EH (cell line): ENCODE data around the gene PROK2.

Experiments used
- DNase-seq: peaks from one replicate; pipeline ENCODE4 v3.0.0-alpha.2; 2015; ENCODE audit warnings: low read depth

The PROK2 gene

GRCh38 chr3:71786551-71786950, 1.6 kb upstream of the PROK2 start:
- peak; percentile 5 for DNase-seq

GRCh38 chr3:71786217-71786549, 1.2 kb upstream of the PROK2 start:
- no peak for DNase-seq

- DNase-seq: no peak
Observed at GRCh38 chr3:71785532-71786216, 726 bp upstream of the PROK2 start.

GRCh38 chr3:71784201-71784913, 591 bp downstream of the PROK2 start:
- no peak for DNase-seq

- no peak for DNase-seq
Observed at GRCh38 chr3:71783152-71783551, 1.8 kb downstream of the PROK2 start.

GRCh38 chr3:71780430-71780829, 4.5 kb downstream of the PROK2 start:
- DNase-seq: no peak

GRCh38 chr3:71779674-71780377, 5.1 kb downstream of the PROK2 start:
- no peak for DNase-seq

- DNase-seq: no peak
Observed at GRCh38 chr3:71778353-71778752, 6.6 kb downstream of the PROK2 start.

- DNase-seq: no peak
Observed at GRCh38 chr3:71776538-71776937, 8.4 kb downstream of the PROK2 start.

- DNase-seq: no peak
Observed at GRCh38 chr3:71771884-71772283, 13.1 kb downstream of the PROK2 start.

- DNase-seq: no peak
Observed at GRCh38 chr3:71771126-71771525, 13.8 kb downstream of the PROK2 start.

- no peak for DNase-seq
Observed at GRCh38 chr3:71763426-71763825, 21.5 kb downstream of the PROK2 start.

GRCh38 chr3:71760140-71760539, 24.8 kb downstream of the PROK2 start:
- no peak for DNase-seq

GRCh38 chr3:71759401-71759800, 25.5 kb downstream of the PROK2 start:
- no peak for DNase-seq

GRCh38 chr3:71758091-71758490, 26.9 kb downstream of the PROK2 start:
- DNase-seq: no peak

GRCh38 chr3:71754610-71755253, 30.2 kb downstream of the PROK2 start:
- DNase-seq: no peak

- peak; percentile 25 for DNase-seq
Observed at GRCh38 chr3:71753701-71754609, 31.0 kb downstream of the PROK2 start, which contains the start of gene GPR27. Gene GPR27, plus strand, starts transcription at chr3:71753855. Its CDS starts 195 bp downstream, at chr3:71754050.

- DNase-seq: no peak
Observed at GRCh38 chr3:71752831-71753700, 31.9 kb downstream of the PROK2 start.

GRCh38 chr3:71751602-71752001, 33.3 kb downstream of the PROK2 start:
- DNase-seq: no peak

GRCh38 chr3:71744738-71745137, 40.2 kb downstream of the PROK2 start:
- DNase-seq: no peak

GRCh38 chr3:71742621-71743020, 42.3 kb downstream of the PROK2 start:
- DNase-seq: no peak
